PC-3 (cell line): ENCODE data around the gene JADE2. TPM values are rescaled to one million over a fixed set of nuclear protein-coding genes. Genes with fewer than 3 reads are reported as not detected.

Source experiments
- ATAC-seq: fragments of 200-7000 bp; cut with Tn5 transposase; 2 replicates; pipeline ENCODE4 v1.9.1; 2020; ENCODE audit warnings: mild to moderate bottlenecking, moderate library complexity
- BruUV-seq: library from RNA; stranded (reverse); fragments of 400-500 nt; replicated peaks from 2 replicates; lab custom pipeline; 2021; lab: Mats Ljungman, UMichigan
- CTCF ChIA-PET: fragments of 300-600 bp; sonication (Branson Sonifier 250); formaldehyde crosslinking; loops from one replicate; lab custom pipeline; 2022; ENCODE audit warnings: antibody characterized with exemption; lab: Charles Lee
- POLR2A ChIA-PET: fragments of 300-600 bp; sonication (Branson Sonifier 250); formaldehyde crosslinking; loops from one replicate; lab custom pipeline; 2022; ENCODE audit warnings: antibody characterized with exemption; ENCODE audit not compliant: unreplicated experiment; lab: Charles Lee
- DNase-seq: peaks from one replicate; pipeline ENCODE4 v3.0.0-alpha.2; 2015
- H2AFZ ChIP-seq: fragments of 300-600 bp; sonication (generic); 2 replicates; pipeline ENCODE4 v1.6.0; 2016; ENCODE audit warnings: antibody characterized with exemption, low read length
- H3F3A ChIP-seq: fragments of 300-600 bp; sonication (generic); one replicate; pipeline ENCODE4 v1.6.0; 2017; ENCODE audit warnings: antibody characterized with exemption, low read length, control low read depth, mild to moderate bottlenecking; ENCODE audit not compliant: unreplicated experiment
- H3K27ac ChIP-seq: fragments of 300-600 bp; sonication (generic); 2 replicates; pipeline ENCODE4 v1.5.1; 2016; ENCODE audit warnings: mild to moderate bottlenecking, low read length
- H3K27me3 ChIP-seq: fragments of 300-600 bp; sonication (generic); 2 replicates; pipeline ENCODE4 v1.6.1; 2016; ENCODE audit warnings: low read length, mixed read lengths
- H3K36me3 ChIP-seq: fragments of 300-600 bp; sonication (generic); 2 replicates; pipeline ENCODE4 v1.6.1; 2016; ENCODE audit warnings: low read depth, mixed run types, low read length, mixed read lengths
- H3K4me1 ChIP-seq: fragments of 300-600 bp; sonication (generic); 2 replicates; pipeline ENCODE4 v1.5.1; 2016; ENCODE audit warnings: low read length; ENCODE audit not compliant: insufficient read depth
- H3K4me2 ChIP-seq: fragments of 300-600 bp; sonication (generic); 2 replicates; pipeline ENCODE4 v1.6.0; 2016; ENCODE audit warnings: low read length
- H3K4me3 ChIP-seq: fragments of 300-600 bp; sonication (generic); 2 replicates; pipeline ENCODE4 v1.5.1; 2016; ENCODE audit warnings: mild to moderate bottlenecking, low read length, mixed read lengths
- H3K79me2 ChIP-seq: fragments of 300-600 bp; sonication (generic); 2 replicates; pipeline ENCODE4 v1.6.1; 2017; ENCODE audit warnings: low read length, mixed read lengths
- H3K9ac ChIP-seq: fragments of 300-600 bp; sonication (generic); 2 replicates; pipeline ENCODE4 v1.6.0; 2016; ENCODE audit warnings: mild to moderate bottlenecking, low read length
- H3K9me2 ChIP-seq: fragments of 300-600 bp; sonication (generic); replicated peaks from 2 replicates; pipeline ENCODE4 v1.6.1; 2016; ENCODE audit warnings: mixed run types, low read length, mixed read lengths
- H3K9me3 ChIP-seq: fragments of 300-600 bp; sonication (generic); 2 replicates; pipeline ENCODE4 v1.6.1; 2016; ENCODE audit warnings: low read length, mixed read lengths
- H4K20me1 ChIP-seq: fragments of 300-600 bp; sonication (generic); 2 replicates; pipeline ENCODE4 v1.6.1; 2016; ENCODE audit warnings: low read length, mixed read lengths
- CTCF ChIP-seq: fragments of 300-600 bp; sonication (generic); conservative IDR thresholded peaks from 2 replicates; pipeline ENCODE4 v1.5.1; 2017; ENCODE audit warnings: antibody characterized with exemption, low read depth, mild to moderate bottlenecking, low read length
- EZH2 ChIP-seq: fragments of 300-600 bp; sonication (generic); IDR thresholded peaks from one replicate; pipeline ENCODE4 v1.6.1; 2017; ENCODE audit warnings: antibody characterized with exemption, mild to moderate bottlenecking, low read length; ENCODE audit not compliant: unreplicated experiment
- EZH2phosphoT487 ChIP-seq: fragments of 300-600 bp; sonication (generic); IDR thresholded peaks from 2 replicates; pipeline ENCODE4 v1.6.1; 2018; ENCODE audit warnings: mild to moderate bottlenecking, antibody characterized with exemption, low read length, borderline replicate concordance
- intact Hi-C: fragments of 100-400 bp; cut with micrococcal nuclease; formaldehyde crosslinking; loops from 2 replicates; pipeline ENCODE4 v1.9.0; 2023
- total RNA-seq: library from RNA; depleted of rRNA; stranded (reverse); fragments of >200 nt; gene quantifications from 2 replicates; pipeline ENCODE4 v1.2.3, GENCODE V29; 2014

The JADE2 gene
- total RNA-seq, 1 experiment from 2014 or later: 33.2 TPM

- DNase-seq (no peak), ATAC-seq (no peak)
- H3K4me1 ChIP-seq: peaks cover 1% of the 10 kb centered on the region; the same call in 1 of the 2 replicates
- TF ChIP-seq EZH2 (no peak), CTCF (no peak), EZH2phosphoT487 (no peak)
- H3K36me3 ChIP-seq: peaks cover 54% of the 10 kb centered on the region
- no peak overlapping the region for H3K4me2 ChIP-seq
- intact Hi-C loops: no loop called here
- no peaks in the 10 kb centered on the region for H3F3A ChIP-seq
- CTCF ChIA-PET: no interaction called here
- H3K27ac ChIP-seq: no peak overlapping the region
- POLR2A ChIA-PET: interaction anchor here (0.6 kb wide), 1 partner anchor 13 kb away, joined by 12 read pairs; no protein-coding TSS in a partner anchor
- H3K4me3 ChIP-seq: no peak overlapping the region
- no peak overlapping the region for H2AFZ ChIP-seq
- no peaks in the 10 kb centered on the region for H4K20me1 ChIP-seq
- H3K79me2 ChIP-seq: no peaks in the 10 kb centered on the region
- no TSS peak for BruUV-seq
- no peaks in the 10 kb centered on the region for H3K9me2 ChIP-seq
- H3K9me3 ChIP-seq: no peaks in the 10 kb centered on the region
- H3K27me3 ChIP-seq: no peaks in the 10 kb centered on the region
- H3K9ac ChIP-seq: no peak overlapping the region
Observed at GRCh38 chr5:134608555-134608954, 83.1 kb downstream of the JADE2 start.

GRCh38 chr5:134609232-134609851 is 83.9 kb downstream of the JADE2 start:
- ATAC-seq: no peak
- no TSS peak for BruUV-seq
- intact Hi-C loops: no loop called here
- H4K20me1 ChIP-seq: no peaks in the 10 kb centered on the region
- no peaks in the 10 kb centered on the region for H3K9me2 ChIP-seq
- no peak overlapping the region for H3K4me3 ChIP-seq
- CTCF ChIA-PET: no interaction called here
- POLR2A ChIA-PET: no interaction called here
- H3K36me3 ChIP-seq: peaks cover 54% of the 10 kb centered on the region
- DNase-seq: no peak
- no peak overlapping the region for H3K4me2 ChIP-seq
- H3F3A ChIP-seq: no peaks in the 10 kb centered on the region
- H3K9me3 ChIP-seq: no peaks in the 10 kb centered on the region
- no peak overlapping the region for H2AFZ ChIP-seq
- no peaks in the 10 kb centered on the region for H3K4me1 ChIP-seq
- TF ChIP-seq EZH2: no peak
- no peak for TF ChIP-seq CTCF
- no peak for TF ChIP-seq EZH2phosphoT487
- no peaks in the 10 kb centered on the region for H3K79me2 ChIP-seq
- H3K27me3 ChIP-seq: no peaks in the 10 kb centered on the region
- H3K9ac ChIP-seq: no peak overlapping the region
- no peak overlapping the region for H3K27ac ChIP-seq

GRCh38 chr5:134610725-134611124 is 85.3 kb downstream of the JADE2 start:
- Histone ChIP-seq H3K27ac (no peak overlapping the region), H3K27me3 (no peaks in the 10 kb centered on the region), H4K20me1 (no peaks in the 10 kb centered on the region), H3F3A (no peaks in the 10 kb centered on the region), H3K9ac (no peak overlapping the region), H3K9me3 (no peaks in the 10 kb centered on the region), H3K4me1 (no peaks in the 10 kb centered on the region), H2AFZ (no peak overlapping the region), H3K9me2 (no peaks in the 10 kb centered on the region), H3K4me3 (no peak overlapping the region), H3K79me2 (no peaks in the 10 kb centered on the region), H3K36me3 (peaks cover 45% of the 10 kb centered on the region), H3K4me2 (no peak overlapping the region)
- TF ChIP-seq EZH2 (no peak), CTCF (no peak), EZH2phosphoT487 (no peak)
- no peak for DNase-seq
- ChIA-PET CTCF (no interaction called here), POLR2A (interaction anchor here (0.6 kb wide), 1 partner anchor 21 kb away, joined by 6 read pairs; no protein-coding TSS in a partner anchor)
- BruUV-seq: no TSS peak
- no peak for ATAC-seq
- intact Hi-C loops: no loop called here
